Keratinocyte (primary cell): ENCODE data around the gene BBLN. TPM values are rescaled to one million over a fixed set of nuclear protein-coding genes. Genes with fewer than 3 reads are reported as not detected.

ENCODE experiments used
- DNase-seq: peaks from one replicate; pipeline ENCODE4 v3.0.0-alpha.2; 2011; ENCODE audit warnings: low read depth, missing footprints, low spot score
- FAIRE-seq: peaks from 2 replicates; lab custom pipeline; 2011; peaks lifted over from hg19 to GRCh38; lab: Jason Lieb, UNC
- H2AFZ ChIP-seq: 2 replicates; pipeline ENCODE4 v1.6.0; 2012; ENCODE audit warnings: low read length, control low read depth, inconsistent platforms; ENCODE audit not compliant: control insufficient read depth
- H3K27ac ChIP-seq: 2 replicates; pipeline ENCODE4 v1.5.1; 2011; ENCODE audit warnings: low read length; ENCODE audit not compliant: control insufficient read depth, insufficient read depth
- H3K27me3 ChIP-seq: 3 replicates; pipeline ENCODE4 v1.6.0; 2011; ENCODE audit warnings: low read length; ENCODE audit not compliant: control insufficient read depth, insufficient read depth; ENCODE audit errors: extremely low read depth
- H3K36me3 ChIP-seq, 2 experiments: 2 replicates in 1 of 2; 3 replicates in 1 of 2; pipeline ENCODE4 v1.5.1; 2011; ENCODE audit warnings: low read length in 2 of 2, mild to moderate bottlenecking in 1 of 2; ENCODE audit not compliant: control insufficient read depth in 2 of 2, insufficient read depth in 2 of 2; ENCODE audit errors: extremely low read depth in 1 of 2
- H3K4me1 ChIP-seq: 3 replicates; pipeline ENCODE4 v1.5.1; 2011; ENCODE audit warnings: low read length; ENCODE audit not compliant: control insufficient read depth, insufficient read depth; ENCODE audit errors: extremely low read depth
- H3K4me2 ChIP-seq: 3 replicates; pipeline ENCODE4 v1.6.0; 2011; ENCODE audit warnings: low read depth, low read length; ENCODE audit not compliant: control insufficient read depth, insufficient read depth; ENCODE audit errors: extremely low read depth
- H3K4me3 ChIP-seq, 3 experiments: fragments of 200-600 bp in 1 of 3; sonication (generic) in 1 of 3; 2 replicates in 2 of 3; 3 replicates in 1 of 3; pipeline ENCODE4 v1.5.1; 2011 to 2016; ENCODE audit warnings: low read length in 3 of 3, mild to moderate bottlenecking in 3 of 3, control low read depth in 2 of 3, inconsistent platforms in 1 of 3, low read depth in 1 of 3, mixed read lengths in 1 of 3, mixed run types in 1 of 3, moderate library complexity in 1 of 3; ENCODE audit not compliant: control insufficient read depth in 2 of 3, insufficient read depth in 2 of 3; ENCODE audit errors: extremely low read depth in 1 of 3
- H3K79me2 ChIP-seq: 2 replicates; pipeline ENCODE4 v1.6.0; 2012; ENCODE audit warnings: low read length; ENCODE audit not compliant: control insufficient read depth, insufficient read depth
- H3K9ac ChIP-seq: 3 replicates; pipeline ENCODE4 v1.6.0; 2011; ENCODE audit warnings: low read length; ENCODE audit not compliant: control insufficient read depth, insufficient read depth; ENCODE audit errors: extremely low read depth
- H3K9me1 ChIP-seq: 3 replicates; pipeline ENCODE4 v1.6.0; 2011; ENCODE audit warnings: low read length; ENCODE audit not compliant: control insufficient read depth, insufficient read depth; ENCODE audit errors: extremely low read depth
- H3K9me3 ChIP-seq: 2 replicates; pipeline ENCODE4 v1.5.1; 2012; ENCODE audit warnings: low read depth, low read length; ENCODE audit not compliant: control insufficient read depth
- H4K20me1 ChIP-seq: 3 replicates; pipeline ENCODE4 v1.6.0; 2011; ENCODE audit warnings: low read length; ENCODE audit not compliant: control insufficient read depth, insufficient read depth; ENCODE audit errors: extremely low read depth
- EZH2 ChIP-seq: IDR thresholded peaks from one replicate; pipeline ENCODE4 v1.6.1; 2012; ENCODE audit warnings: inconsistent platforms, mild to moderate bottlenecking, low read length, moderate library complexity
- dilution Hi-C: fragments of 300-500 bp; cut with MboI; formaldehyde crosslinking; loops from one replicate; pipeline ENCODE4 v1.7.0; 2020; ENCODE audit warnings: low sequenced_read_pairs; ENCODE audit not compliant: extremely low pct_ligation_motif_present
- polyA plus RNA-seq, 5 experiments: library from polyadenylated mRNA; depleted of rRNA in 3 of 5; stranded (reverse) in 3 of 5; stranded (forward) in 1 of 5; unstranded in 1 of 5; fragments of >200 nt; gene quantifications; 1 replicate in 1 of 5; 2 replicates in 3 of 5; 3 replicates in 1 of 5; pipeline versions ENCODE4 v1.2.1 to v1.2.3, GENCODE V29; 2011 to 2012; ENCODE audit warnings: missing spikeins in 2 of 5, low read depth in 1 of 5, low replicate concordance in 1 of 5
- TF ChIP-seq, protein P1 (sequence below), 3 experiments: IDR thresholded peaks in 1 of 3; conservative IDR thresholded peaks in 1 of 3; optimal IDR thresholded peaks in 1 of 3; 2 replicates in 2 of 3; 3 replicates in 1 of 3; pipeline versions ENCODE3 to v1.5.1; 2011; ENCODE audit warnings: low read length in 3 of 3, mild to moderate bottlenecking in 3 of 3, moderate library complexity in 2 of 3, control low read depth in 1 of 3, inconsistent platforms in 1 of 3; ENCODE audit not compliant: insufficient read depth in 2 of 3; ENCODE audit errors: extremely low read depth in 1 of 3

The BBLN gene
- polyA plus RNA-seq, 1 donor (not counting 4 experiments of a cell fraction or from before 2014, with no cell fraction given): 35.9 TPM

DNA sequence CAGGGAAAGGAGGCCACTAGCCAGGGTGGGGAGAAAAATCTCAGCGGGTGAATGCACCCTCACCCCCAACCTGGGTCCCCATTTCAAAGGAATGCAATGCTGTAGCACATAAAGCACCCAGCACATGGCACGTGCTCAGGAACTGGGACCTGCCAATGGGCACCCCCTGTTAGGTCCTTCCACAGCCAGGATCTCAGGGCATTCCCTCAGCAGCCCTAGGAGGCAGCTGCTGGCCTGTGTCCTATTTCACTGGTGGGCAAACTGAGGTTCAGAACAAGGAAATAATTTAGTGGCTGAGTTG lies 51.9 kb downstream of the BBLN start:
- Histone ChIP-seq H2AFZ (no peak overlapping the region), H3K27me3 (peaks cover 12% of the 10 kb centered on the region), H3K36me3 (no peaks in the 10 kb centered on the region), H3K4me3 (no peak overlapping the region), H3K79me2 (no peaks in the 10 kb centered on the region), H3K27ac (no peak overlapping the region), H3K9me3 (no peaks in the 10 kb centered on the region), H3K9me1 (no peaks in the 10 kb centered on the region), H3K4me2 (no peak overlapping the region), H3K9ac (no peak overlapping the region), H3K4me1 (peaks cover 12% of the 10 kb centered on the region), H4K20me1 (no peaks in the 10 kb centered on the region)
- dilution Hi-C loops: no loop called here
- no peak for FAIRE-seq
- no peak for DNase-seq
- no peak for TF ChIP-seq EZH2
- TF ChIP-seq, protein P1, sequence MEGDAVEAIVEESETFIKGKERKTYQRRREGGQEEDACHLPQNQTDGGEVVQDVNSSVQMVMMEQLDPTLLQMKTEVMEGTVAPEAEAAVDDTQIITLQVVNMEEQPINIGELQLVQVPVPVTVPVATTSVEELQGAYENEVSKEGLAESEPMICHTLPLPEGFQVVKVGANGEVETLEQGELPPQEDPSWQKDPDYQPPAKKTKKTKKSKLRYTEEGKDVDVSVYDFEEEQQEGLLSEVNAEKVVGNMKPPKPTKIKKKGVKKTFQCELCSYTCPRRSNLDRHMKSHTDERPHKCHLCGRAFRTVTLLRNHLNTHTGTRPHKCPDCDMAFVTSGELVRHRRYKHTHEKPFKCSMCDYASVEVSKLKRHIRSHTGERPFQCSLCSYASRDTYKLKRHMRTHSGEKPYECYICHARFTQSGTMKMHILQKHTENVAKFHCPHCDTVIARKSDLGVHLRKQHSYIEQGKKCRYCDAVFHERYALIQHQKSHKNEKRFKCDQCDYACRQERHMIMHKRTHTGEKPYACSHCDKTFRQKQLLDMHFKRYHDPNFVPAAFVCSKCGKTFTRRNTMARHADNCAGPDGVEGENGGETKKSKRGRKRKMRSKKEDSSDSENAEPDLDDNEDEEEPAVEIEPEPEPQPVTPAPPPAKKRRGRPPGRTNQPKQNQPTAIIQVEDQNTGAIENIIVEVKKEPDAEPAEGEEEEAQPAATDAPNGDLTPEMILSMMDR (optimal IDR thresholded peaks at IDR 0.05 in 1 of 3, IDR thresholded peaks at IDR 0.05 in 1 of 3, conservative IDR thresholded peaks at IDR 0.05 in 1 of 3; ENCODE audit: extremely low read depth in 1 of 3, insufficient read depth in 2 of 3, low read length in 3 of 3): no peak

Other genes with a start within 250 kb of the BBLN start
- gene ST6GALNAC4, start 243.2 kb upstream of the BBLN start, polyA plus RNA-seq: 5.8 to 10.8 TPM (median 8.9 TPM) in 3 replicates
- gene PIP5KL1, start 229.5 kb upstream of the BBLN start, polyA plus RNA-seq: 2.4 to 5.2 TPM (median 4.4 TPM) in 3 replicates
- gene DPM2, start 222.4 kb upstream of the BBLN start, polyA plus RNA-seq: 31.1 to 35.4 TPM (median 34.7 TPM) in 3 replicates
- 3.7 to 8.6 TPM (median 7.0 TPM) in 3 replicates for gene EEIG1, start 179.3 kb upstream of the BBLN start, polyA plus RNA-seq
- 6.3 to 7.5 TPM (median 7.4 TPM) in 3 replicates for gene NAIF1, start 92.9 kb upstream of the BBLN start, polyA plus RNA-seq
- gene SLC25A25, start 92.0 kb upstream of the BBLN start, polyA plus RNA-seq: 4.1 to 7.9 TPM (median 6.5 TPM) in 3 replicates
- gene PTGES2, start 32.5 kb upstream of the BBLN start, polyA plus RNA-seq: 61.3 to 71.3 TPM (median 68.7 TPM) in 3 replicates
- 28.9 to 77.4 TPM (median 67.4 TPM) in 3 replicates for gene LCN2, start 10.8 kb upstream of the BBLN start, polyA plus RNA-seq
- 23.5 to 30.9 TPM (median 28.1 TPM) in 3 replicates for gene CIZ1, start 31.3 kb downstream of the BBLN start, polyA plus RNA-seq
- gene DNM1, start 43.1 kb downstream of the BBLN start, polyA plus RNA-seq: 0.25 to 0.34 TPM (median 0.31 TPM) in 3 replicates
- gene GOLGA2, start 115.7 kb downstream of the BBLN start, polyA plus RNA-seq: 31.9 to 48.8 TPM (median 41.6 TPM) in 3 replicates
- gene SWI5, start 116.0 kb downstream of the BBLN start, polyA plus RNA-seq: 35.9 to 39.4 TPM (median 38.4 TPM) in 3 replicates
- 15.5 to 25.8 TPM (median 17.2 TPM) in 3 replicates for gene TRUB2, start 162.2 kb downstream of the BBLN start, polyA plus RNA-seq
- gene COQ4, start 162.6 kb downstream of the BBLN start, polyA plus RNA-seq: 32.6 to 39.8 TPM (median 33.4 TPM) in 3 replicates
- 17.3 to 30.2 TPM (median 21.4 TPM) in 3 replicates for gene SLC27A4, start 180.3 kb downstream of the BBLN start, polyA plus RNA-seq
- gene URM1, start 211.1 kb downstream of the BBLN start, polyA plus RNA-seq: 29.1 to 32.4 TPM (median 31.1 TPM) in 3 replicates